K562 (cell line): ENCODE results near the gene PLXND1. TPM values are rescaled to one million over a fixed set of nuclear protein-coding genes. Genes with fewer than 3 reads are reported as not detected.

ENCODE experiments used
- ATAC-seq: fragments of 200-7000 bp; cut with Tn5 transposase; 3 replicates; pipeline ENCODE4 v1.9.1; 2020; ENCODE audit warnings: moderate library complexity
- BruUV-seq: library from RNA; stranded (reverse); fragments of 400-500 nt; replicated peaks from 2 replicates; lab custom pipeline; 2021; lab: Mats Ljungman, UMichigan
- CTCF ChIA-PET: fragments of 300-600 bp; formaldehyde crosslinking; extraction: SDS; loops from one replicate; lab custom pipeline; 2021; ENCODE audit warnings: low intra/inter-chr PET ratio; lab: Yijun Ruan, JAX
- POLR2A ChIA-PET: fragments of 300-600, 350-650 bp; sonication (Branson Sonifier 250); formaldehyde crosslinking; extraction: SDS; loops from one replicate; lab custom pipeline; 2021; ENCODE audit warnings: antibody characterized with exemption, inconsistent platforms; lab: Yijun Ruan, JAX
- DNase-seq, 4 experiments: peaks; one replicate each; pipeline versions ENCODE4 v3.0.0 to v3.0.0-alpha.2; 2011 to 2018; ENCODE audit warnings: low spot score in 3 of 4, mixed read lengths in 3 of 4; ENCODE audit errors: extremely low read depth in 1 of 4
- FAIRE-seq: peaks from 2 replicates; lab custom pipeline; 2011; peaks lifted over from hg19 to GRCh38; lab: Jason Lieb, UNC
- H2AFZ ChIP-seq: 2 replicates; pipeline ENCODE4 v1.6.0; 2011; ENCODE audit warnings: low read depth, low read length, control low read depth, inconsistent platforms
- H3K27ac ChIP-seq: fragments of 200-600 bp; 3 replicates; pipeline ENCODE4 v1.8.0; 2011; ENCODE audit warnings: low read depth, mild to moderate bottlenecking, control low read depth, inconsistent platforms, low read length, moderate library complexity, mixed read lengths; ENCODE audit errors: extremely low read depth
- H3K27me3 ChIP-seq, 2 experiments: fragments of 300-600 bp in 1 of 2; 2 replicates in 1 of 2; 3 replicates in 1 of 2; pipeline versions ENCODE4 v1.6.0 to v1.8.0; 2011; ENCODE audit warnings: inconsistent platforms in 2 of 2, low read length in 2 of 2, mild to moderate bottlenecking in 1 of 2, mixed read lengths in 1 of 2, moderate library complexity in 1 of 2; ENCODE audit not compliant: control insufficient read depth in 2 of 2, insufficient read depth in 2 of 2
- H3K36me3 ChIP-seq: fragments of 300-600 bp; 3 replicates; pipeline ENCODE4 v1.8.0; 2011; ENCODE audit warnings: mild to moderate bottlenecking, low read length, inconsistent platforms; ENCODE audit not compliant: control insufficient read depth, insufficient read depth
- H3K4me1 ChIP-seq, 2 experiments: fragments of 200-600 bp in 1 of 2; replicated peaks in 1 of 2; 2 replicates in 1 of 2; 3 replicates in 1 of 2; pipeline versions ENCODE4 v1.5.1 to v1.8.0; 2011; ENCODE audit warnings: inconsistent platforms in 2 of 2, low read length in 2 of 2, mild to moderate bottlenecking in 1 of 2, mixed read lengths in 1 of 2, moderate library complexity in 1 of 2; ENCODE audit not compliant: control insufficient read depth in 2 of 2, insufficient read depth in 2 of 2
- H3K4me2 ChIP-seq: 2 replicates; pipeline ENCODE4 v1.6.1; 2011; ENCODE audit warnings: low read length, control low read depth, inconsistent platforms, mixed read lengths; ENCODE audit not compliant: insufficient read depth
- H3K4me3 ChIP-seq: fragments of 200-600 bp; sonication (generic), shearing (Covaris generic); 2 replicates; pipeline ENCODE4 v1.5.1; 2016; ENCODE audit warnings: control low read depth, inconsistent platforms
- H3K79me2 ChIP-seq: fragments of 200-600 bp; 3 replicates; pipeline ENCODE4 v1.8.0; 2011; ENCODE audit warnings: low read length, inconsistent platforms; ENCODE audit not compliant: control insufficient read depth, insufficient read depth
- H3K9ac ChIP-seq, 2 experiments: 2 replicates each; pipeline versions ENCODE4 v1.6.0 to v1.6.1; 2011; ENCODE audit warnings: low read depth in 2 of 2, low read length in 2 of 2, control low read depth in 1 of 2, inconsistent platforms in 1 of 2, mild to moderate bottlenecking in 1 of 2, mixed read lengths in 1 of 2; ENCODE audit not compliant: insufficient read depth in 1 of 2
- H3K9me1 ChIP-seq: one replicate; pipeline ENCODE4 v1.6.0; 2011; ENCODE audit warnings: inconsistent platforms, mild to moderate bottlenecking, low read length, moderate library complexity; ENCODE audit not compliant: control insufficient read depth, insufficient read depth
- H3K9me3 ChIP-seq: replicated peaks from 2 replicates; pipeline ENCODE4 v1.5.1; 2011; ENCODE audit warnings: low read depth, low read length, inconsistent platforms; ENCODE audit not compliant: control insufficient read depth, insufficient read depth
- H4K20me1 ChIP-seq: replicated peaks from 2 replicates; pipeline ENCODE4 v1.6.1; 2011; ENCODE audit warnings: low read length, inconsistent platforms, mixed read lengths; ENCODE audit not compliant: control insufficient read depth, insufficient read depth
- TRIM28 ChIP-seq: fragments of 450-650 bp; IDR thresholded peaks from 2 replicates; pipeline ENCODE4 v1.6.1; 2017
- ZKSCAN1 ChIP-seq: fragments of 150-350 bp; IDR thresholded peaks from 2 replicates; pipeline ENCODE4 v1.6.1; 2016; ENCODE audit warnings: low read depth, low read length
- ZNF830 ChIP-seq: fragments of 250-450 bp; sonication (Bioruptor Pico); IDR thresholded peaks from 2 replicates; pipeline ENCODE4 v1.5.0; 2021; ENCODE audit warnings: mild to moderate bottlenecking
- WGBS: fragments of 100-300 bp; shearing (Covaris generic); methylation state at CpG from one replicate; pipeline ENCODE4 v1.1.6; 2016; ENCODE audit warnings: low coverage, mixed read lengths; ENCODE audit not compliant: insufficient coverage; ENCODE audit errors: missing lambda C conversion rate; 5-methylcytosine and 5-hydroxymethylcytosine counted together
- in situ Hi-C: fragments of 300-500 bp; cut with MboI; formaldehyde crosslinking; loops from 4 replicates; pipeline ENCODE4 v1.15.0; 2018; ENCODE audit warnings: inconsistent platforms, mixed read lengths
- intact Hi-C: fragments of 100-400 bp; cut with micrococcal nuclease; formaldehyde crosslinking; loops from 2 replicates; pipeline ENCODE4 v1.14.2; 2022
- polyA plus RNA-seq, 8 experiments: library from polyadenylated mRNA; depleted of rRNA in 4 of 8; stranded (reverse) in 5 of 8; unstranded in 3 of 8; fragments of >200 nt; fragmentation: Nextera tagmentation in 2 of 8; fragmentation: Illumina TruSeq in 1 of 8; extraction: Ambion mirVana in 2 of 8; extraction: Trizol in 1 of 8; gene quantifications; 2 replicates each; pipeline versions ENCODE4 v1.2.1 to v1.2.3, GENCODE V29; 2011 to 2014; ENCODE audit warnings: inconsistent platforms in 1 of 8, missing spikeins in 1 of 8
- total RNA-seq, 7 experiments: library from RNA; depleted of rRNA in 6 of 7; stranded (reverse); fragments of >200 nt in 6 of 7; fragmentation: Illumina TruSeq in 2 of 7; extraction: Trizol in 2 of 7; gene quantifications; 2 replicates each; pipeline versions ENCODE4 v1.2.1 to v1.2.3, GENCODE V29; 2011 to 2021; ENCODE audit warnings: low replicate concordance in 1 of 7
- TF ChIP-seq, protein P1 (sequence below): fragments of 450-650 bp; IDR thresholded peaks from 2 replicates; pipeline ENCODE4 v1.6.1; 2018; ENCODE audit not compliant: partially characterized antibody

Gene PLXND1
- total and polyA plus RNA-seq, 9 of the 15 experiments (the other 6 are each of a cell fraction or from before 2014, with no cell fraction given): 0.34 to 28.8 (median 14.0) TPM

GRCh38 chr3:129624347-129625071 is 18.0 kb upstream of the PLXND1 start (continued):
- TF ChIP-seq, protein P1, sequence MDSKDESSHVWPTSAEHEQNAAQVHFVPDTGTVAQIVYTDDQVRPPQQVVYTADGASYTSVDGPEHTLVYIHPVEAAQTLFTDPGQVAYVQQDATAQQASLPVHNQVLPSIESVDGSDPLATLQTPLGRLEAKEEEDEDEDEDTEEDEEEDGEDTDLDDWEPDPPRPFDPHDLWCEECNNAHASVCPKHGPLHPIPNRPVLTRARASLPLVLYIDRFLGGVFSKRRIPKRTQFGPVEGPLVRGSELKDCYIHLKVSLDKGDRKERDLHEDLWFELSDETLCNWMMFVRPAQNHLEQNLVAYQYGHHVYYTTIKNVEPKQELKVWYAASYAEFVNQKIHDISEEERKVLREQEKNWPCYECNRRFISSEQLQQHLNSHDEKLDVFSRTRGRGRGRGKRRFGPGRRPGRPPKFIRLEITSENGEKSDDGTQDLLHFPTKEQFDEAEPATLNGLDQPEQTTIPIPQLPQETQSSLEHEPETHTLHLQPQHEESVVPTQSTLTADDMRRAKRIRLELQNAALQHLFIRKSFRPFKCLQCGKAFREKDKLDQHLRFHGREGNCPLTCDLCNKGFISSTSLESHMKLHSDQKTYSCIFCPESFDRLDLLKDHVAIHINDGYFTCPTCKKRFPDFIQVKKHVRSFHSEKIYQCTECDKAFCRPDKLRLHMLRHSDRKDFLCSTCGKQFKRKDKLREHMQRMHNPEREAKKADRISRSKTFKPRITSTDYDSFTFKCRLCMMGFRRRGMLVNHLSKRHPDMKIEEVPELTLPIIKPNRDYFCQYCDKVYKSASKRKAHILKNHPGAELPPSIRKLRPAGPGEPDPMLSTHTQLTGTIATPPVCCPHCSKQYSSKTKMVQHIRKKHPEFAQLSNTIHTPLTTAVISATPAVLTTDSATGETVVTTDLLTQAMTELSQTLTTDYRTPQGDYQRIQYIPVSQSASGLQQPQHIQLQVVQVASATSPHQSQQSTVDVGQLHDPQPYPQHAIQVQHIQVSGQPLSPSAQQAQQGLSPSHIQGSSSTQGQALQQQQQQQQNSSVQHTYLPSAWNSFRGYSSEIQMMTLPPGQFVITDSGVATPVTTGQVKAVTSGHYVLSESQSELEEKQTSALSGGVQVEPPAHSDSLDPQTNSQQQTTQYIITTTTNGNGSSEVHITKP: peak; percentile 84
- no peak for TF ChIP-seq ZNF830 (CRISPR knock-in tag)

DNA sequence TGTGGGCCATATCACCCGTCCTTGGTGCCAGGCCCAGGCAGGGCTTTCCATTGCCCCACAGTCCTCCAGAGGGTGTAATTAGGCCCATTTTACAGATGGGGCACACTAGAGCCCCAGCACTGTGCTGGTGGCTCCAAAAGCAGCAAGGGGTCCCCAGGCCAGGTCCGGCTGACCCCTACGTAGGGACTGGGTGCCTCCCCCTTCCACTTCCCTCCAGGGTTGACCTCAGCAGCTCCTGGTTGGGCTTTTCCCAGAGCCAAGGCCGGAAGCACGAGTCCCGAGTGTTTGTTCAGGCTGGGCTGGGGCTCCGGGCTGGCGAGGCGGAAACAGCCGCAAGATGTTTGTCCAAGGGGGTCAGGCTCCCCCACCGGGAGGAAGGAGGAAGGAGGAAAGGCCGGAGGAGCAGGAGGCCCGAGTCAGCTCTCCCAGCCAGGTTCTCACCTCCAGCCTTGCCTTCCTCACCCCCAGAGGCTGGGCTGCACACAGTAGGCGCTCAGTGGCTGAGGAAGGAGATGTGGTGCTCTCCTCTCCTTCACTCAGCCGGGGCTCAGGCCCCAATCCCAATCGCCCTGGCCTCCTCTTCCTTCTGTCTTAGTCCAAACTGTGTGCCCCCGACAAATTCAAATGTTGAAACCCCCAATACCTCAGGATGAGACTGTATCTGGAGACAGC is 17.1 kb upstream of the PLXND1 start:
- H3K9ac ChIP-seq: peak overlapping the region in 1 of 2 experiments; percentile 35; a peak in 2 of 4 replicates
- CTCF ChIA-PET: no interaction called here
- H3K9me3 ChIP-seq: no peaks in the 10 kb centered on the region
- H3K4me3 ChIP-seq: no peak overlapping the region
- in situ Hi-C loops: no loop called here
- no TSS peak for BruUV-seq
- H3K27me3 ChIP-seq: no peaks in the 10 kb centered on the region
- H3K36me3 ChIP-seq: no peaks in the 10 kb centered on the region
- no peak overlapping the region for H2AFZ ChIP-seq
- TF ChIP-seq TRIM28: no peak
- TF ChIP-seq ZKSCAN1: peak; percentile 74
- peaks cover 5 to 66% of the 10 kb centered on the region in 2 experiments for H3K4me1 ChIP-seq
- no peaks in the 10 kb centered on the region for H4K20me1 ChIP-seq
- no peak for DNase-seq
- H3K4me2 ChIP-seq: no peak overlapping the region
- 43% methylated on average over 3 of the region's 17 CpGs for WGBS
- intact Hi-C loops: no loop called here
- POLR2A ChIA-PET: no interaction called here
- H3K27ac ChIP-seq: no peak overlapping the region
- no peaks in the 10 kb centered on the region for H3K9me1 ChIP-seq
- ATAC-seq: no peak
- no peak for FAIRE-seq
- H3K79me2 ChIP-seq: no peaks in the 10 kb centered on the region
